Measurements from ENCODE around the gene PEX14.

PEX14 gene

GRCh38 chr1:10608690-10609089 lies 133.9 kb downstream of the PEX14 start:
- H3K27me3 ChIP-seq (ENCODE audit: insufficient read depth, low read length) = no peaks in the 10 kb centered on the region
- no peaks in the 10 kb centered on the region for H3K9me3 ChIP-seq (ENCODE audit: low read length)

GRCh38 chr1:10610901-10611600 lies 136.3 kb downstream of the PEX14 start:
- Histone ChIP-seq H3K36me3 (ENCODE audit: insufficient read depth, low read length) (no peaks in the 10 kb centered on the region), H3K4me3 (ENCODE audit: low read length) (no peak overlapping the region), H2AFZ (ENCODE audit: low read depth, low read length) (no peak overlapping the region), H3K9me3 (ENCODE audit: low read length) (no peaks in the 10 kb centered on the region), H3K27me3 (ENCODE audit: insufficient read depth, low read length) (no peaks in the 10 kb centered on the region), H3K4me1 (ENCODE audit: insufficient read depth, low read length) (no peaks in the 10 kb centered on the region)

More at GRCh38 chr1:10608690-10609089, 133.9 kb downstream of the PEX14 start:
- Histone ChIP-seq H2AFZ (ENCODE audit: low read depth, low read length) (no peak overlapping the region), H3K4me1 (ENCODE audit: insufficient read depth, low read length) (no peaks in the 10 kb centered on the region), H3K36me3 (ENCODE audit: insufficient read depth, low read length) (peaks cover 3% of the 10 kb centered on the region), H3K4me3 (ENCODE audit: low read length) (no peak overlapping the region)

GRCh38 chr1:10612436-10613160 lies 137.8 kb downstream of the PEX14 start:
- H3K4me3 ChIP-seq (ENCODE audit: low read length) = no peak overlapping the region
- no peaks in the 10 kb centered on the region for H3K9me3 ChIP-seq (ENCODE audit: low read length)
- H3K4me1 ChIP-seq (ENCODE audit: insufficient read depth, low read length) = no peaks in the 10 kb centered on the region
- no peaks in the 10 kb centered on the region for H3K36me3 ChIP-seq (ENCODE audit: insufficient read depth, low read length)
- no peaks in the 10 kb centered on the region for H3K27me3 ChIP-seq (ENCODE audit: insufficient read depth, low read length)
- H2AFZ ChIP-seq (ENCODE audit: low read depth, low read length) = no peak overlapping the region

GRCh38 chr1:10613340-10613739 lies 138.6 kb downstream of the PEX14 start:
- no peaks in the 10 kb centered on the region for H3K36me3 ChIP-seq (ENCODE audit: insufficient read depth, low read length)
- H3K27me3 ChIP-seq (ENCODE audit: insufficient read depth, low read length) = no peaks in the 10 kb centered on the region
- H3K9me3 ChIP-seq (ENCODE audit: low read length) = no peaks in the 10 kb centered on the region
- H3K4me3 ChIP-seq (ENCODE audit: low read length) = no peak overlapping the region
- H3K4me1 ChIP-seq (ENCODE audit: insufficient read depth, low read length) = no peaks in the 10 kb centered on the region
- no peak overlapping the region for H2AFZ ChIP-seq (ENCODE audit: low read depth, low read length)

- Histone ChIP-seq H3K4me1 (ENCODE audit: insufficient read depth, low read length) (no peaks in the 10 kb centered on the region), H3K4me3 (ENCODE audit: low read length) (no peak overlapping the region), H3K9me3 (ENCODE audit: low read length) (no peaks in the 10 kb centered on the region), H3K36me3 (ENCODE audit: insufficient read depth, low read length) (peaks cover 3% of the 10 kb centered on the region), H2AFZ (ENCODE audit: low read depth, low read length) (no peak overlapping the region), H3K27me3 (ENCODE audit: insufficient read depth, low read length) (no peaks in the 10 kb centered on the region)
Measured at GRCh38 chr1:10613861-10614260, 139.1 kb downstream of the PEX14 start.

- Histone ChIP-seq H3K27me3 (ENCODE audit: insufficient read depth, low read length) (no peaks in the 10 kb centered on the region), H3K36me3 (ENCODE audit: insufficient read depth, low read length) (peaks cover 5% of the 10 kb centered on the region), H2AFZ (ENCODE audit: low read depth, low read length) (no peak overlapping the region), H3K4me1 (ENCODE audit: insufficient read depth, low read length) (no peaks in the 10 kb centered on the region), H3K9me3 (ENCODE audit: low read length) (no peaks in the 10 kb centered on the region), H3K4me3 (ENCODE audit: low read length) (no peak overlapping the region)
Measured at GRCh38 chr1:10614377-10615225, 139.9 kb downstream of the PEX14 start.

GRCh38 chr1:10615332-10615731 lies 140.6 kb downstream of the PEX14 start:
- Histone ChIP-seq H3K36me3 (ENCODE audit: insufficient read depth, low read length) (peaks cover 5% of the 10 kb centered on the region), H2AFZ (ENCODE audit: low read depth, low read length) (no peak overlapping the region), H3K4me3 (ENCODE audit: low read length) (no peak overlapping the region), H3K27me3 (ENCODE audit: insufficient read depth, low read length) (no peaks in the 10 kb centered on the region), H3K4me1 (ENCODE audit: insufficient read depth, low read length) (no peaks in the 10 kb centered on the region), H3K9me3 (ENCODE audit: low read length) (no peaks in the 10 kb centered on the region)

GRCh38 chr1:10615932-10616671 lies 141.4 kb downstream of the PEX14 start:
- no peaks in the 10 kb centered on the region for H3K4me1 ChIP-seq (ENCODE audit: insufficient read depth, low read length)
- H3K9me3 ChIP-seq (ENCODE audit: low read length) = no peaks in the 10 kb centered on the region
- H3K36me3 ChIP-seq (ENCODE audit: insufficient read depth, low read length) = peaks cover 5% of the 10 kb centered on the region
- no peak overlapping the region for H2AFZ ChIP-seq (ENCODE audit: low read depth, low read length)
- H3K4me3 ChIP-seq (ENCODE audit: low read length) = no peak overlapping the region
- no peaks in the 10 kb centered on the region for H3K27me3 ChIP-seq (ENCODE audit: insufficient read depth, low read length)

GRCh38 chr1:10616696-10617095 lies 141.9 kb downstream of the PEX14 start:
- Histone ChIP-seq H3K4me1 (ENCODE audit: insufficient read depth, low read length) (no peaks in the 10 kb centered on the region), H2AFZ (ENCODE audit: low read depth, low read length) (no peak overlapping the region), H3K36me3 (ENCODE audit: insufficient read depth, low read length) (peaks cover 5% of the 10 kb centered on the region), H3K9me3 (ENCODE audit: low read length) (no peaks in the 10 kb centered on the region), H3K27me3 (ENCODE audit: insufficient read depth, low read length) (no peaks in the 10 kb centered on the region), H3K4me3 (ENCODE audit: low read length) (no peak overlapping the region)

GRCh38 chr1:10617318-10617717 lies 142.6 kb downstream of the PEX14 start:
- peaks cover 5% of the 10 kb centered on the region for H3K36me3 ChIP-seq (ENCODE audit: insufficient read depth, low read length)
- H3K4me3 ChIP-seq (ENCODE audit: low read length) = no peak overlapping the region
- no peak overlapping the region for H2AFZ ChIP-seq (ENCODE audit: low read depth, low read length)
- H3K4me1 ChIP-seq (ENCODE audit: insufficient read depth, low read length) = no peaks in the 10 kb centered on the region
- H3K27me3 ChIP-seq (ENCODE audit: insufficient read depth, low read length) = no peaks in the 10 kb centered on the region
- H3K9me3 ChIP-seq (ENCODE audit: low read length) = no peaks in the 10 kb centered on the region

GRCh38 chr1:10617931-10618885 lies 143.5 kb downstream of the PEX14 start:
- no peak overlapping the region for H2AFZ ChIP-seq (ENCODE audit: low read depth, low read length)
- no peaks in the 10 kb centered on the region for H3K9me3 ChIP-seq (ENCODE audit: low read length)
- H3K27me3 ChIP-seq (ENCODE audit: insufficient read depth, low read length) = no peaks in the 10 kb centered on the region
- no peak overlapping the region for H3K4me3 ChIP-seq (ENCODE audit: low read length)
- no peaks in the 10 kb centered on the region for H3K4me1 ChIP-seq (ENCODE audit: insufficient read depth, low read length)
- H3K36me3 ChIP-seq (ENCODE audit: insufficient read depth, low read length) = peaks cover 5% of the 10 kb centered on the region

GRCh38 chr1:10620776-10621175 lies 146.0 kb downstream of the PEX14 start:
- Histone ChIP-seq H3K36me3 (ENCODE audit: insufficient read depth, low read length) (peaks cover 17% of the 10 kb centered on the region), H2AFZ (ENCODE audit: low read depth, low read length) (no peak overlapping the region), H3K27me3 (ENCODE audit: insufficient read depth, low read length) (no peaks in the 10 kb centered on the region), H3K4me3 (ENCODE audit: low read length) (no peak overlapping the region), H3K4me1 (ENCODE audit: insufficient read depth, low read length) (no peaks in the 10 kb centered on the region), H3K9me3 (ENCODE audit: low read length) (no peaks in the 10 kb centered on the region)

Data from neuron (in vitro differentiated cells).